ENCODE measurements around the gene THTPA.
A peak's percentile ranks its signal among the peaks of the same experiment; 100 is the strongest.

THTPA gene

GRCh38 chr14:23551266-23552028 is 4.6 kb upstream of the THTPA start, which contains the start of gene ZFHX2:
ZFHX2 (minus strand) TSS chr14:23551765; CDS start chr14:23535325, 16,440 bp downstream.
- peak; percentile 91 for DNase-seq

GRCh38 chr14:23555533-23555881 is 564 bp upstream of the THTPA start:
- no peak for DNase-seq

GRCh38 chr14:23556700-23557440 is 799 bp downstream of the THTPA start:
- no peak for DNase-seq

- DNase-seq: no peak
Measured at GRCh38 chr14:23557521-23557920, 1.4 kb downstream of the THTPA start.

- no peak for DNase-seq
Measured at GRCh38 chr14:23557946-23558345, 1.9 kb downstream of the THTPA start.

- DNase-seq: no peak
Measured at GRCh38 chr14:23558346-23559009, 2.4 kb downstream of the THTPA start.

- peak; percentile 84 for DNase-seq
Measured at GRCh38 chr14:23559010-23559925, 3.2 kb downstream of the THTPA start.

GRCh38 chr14:23559926-23560520 is 4.0 kb downstream of the THTPA start:
- DNase-seq: no peak

- no peak for DNase-seq
Measured at GRCh38 chr14:23561259-23561658, 5.2 kb downstream of the THTPA start.

GRCh38 chr14:23561873-23562821 is 6.1 kb downstream of the THTPA start:
- DNase-seq: no peak

- DNase-seq: peak; percentile 76
Measured at GRCh38 chr14:23562822-23563472, 6.9 kb downstream of the THTPA start.

- no peak for DNase-seq
Measured at GRCh38 chr14:23563473-23564180, 7.6 kb downstream of the THTPA start.

GRCh38 chr14:23564181-23564812 is 8.2 kb downstream of the THTPA start:
- DNase-seq: no peak

GRCh38 chr14:23564876-23565275 is 8.8 kb downstream of the THTPA start:
- no peak for DNase-seq

- no peak for DNase-seq
Measured at GRCh38 chr14:23565626-23566025, 9.6 kb downstream of the THTPA start.

GRCh38 chr14:23566112-23566777 is 10.2 kb downstream of the THTPA start:
- DNase-seq: no peak

- DNase-seq: no peak
Measured at GRCh38 chr14:23566778-23567185, 10.7 kb downstream of the THTPA start.

- DNase-seq: peak; percentile 95
Measured at GRCh38 chr14:23567186-23568020, 11.3 kb downstream of the THTPA start, which contains the start of gene AP1G2. AP1G2 (minus strand) TSS chr14:23567791; CDS start chr14:23567314, 477 bp downstream.

Measured in activated CD8-positive, alpha-beta memory T cell treated with anti-CD3 and anti-CD28 coated beads for 24 hours (primary cell).